SH-SY5Y (cell line): ENCODE measurements around the gene GEMIN4.

ENCODE experiments used
- GATA2 ChIP-seq: IDR thresholded peaks from 2 replicates; pipeline ENCODE4 v1.6.1; 2011; ENCODE audit warnings: mild to moderate bottlenecking, low read depth, low read length
- GATA3 ChIP-seq: IDR thresholded peaks from 2 replicates; pipeline ENCODE4 v1.6.1; 2011; ENCODE audit warnings: low read depth, mild to moderate bottlenecking, low read length, moderate library complexity

DNA sequence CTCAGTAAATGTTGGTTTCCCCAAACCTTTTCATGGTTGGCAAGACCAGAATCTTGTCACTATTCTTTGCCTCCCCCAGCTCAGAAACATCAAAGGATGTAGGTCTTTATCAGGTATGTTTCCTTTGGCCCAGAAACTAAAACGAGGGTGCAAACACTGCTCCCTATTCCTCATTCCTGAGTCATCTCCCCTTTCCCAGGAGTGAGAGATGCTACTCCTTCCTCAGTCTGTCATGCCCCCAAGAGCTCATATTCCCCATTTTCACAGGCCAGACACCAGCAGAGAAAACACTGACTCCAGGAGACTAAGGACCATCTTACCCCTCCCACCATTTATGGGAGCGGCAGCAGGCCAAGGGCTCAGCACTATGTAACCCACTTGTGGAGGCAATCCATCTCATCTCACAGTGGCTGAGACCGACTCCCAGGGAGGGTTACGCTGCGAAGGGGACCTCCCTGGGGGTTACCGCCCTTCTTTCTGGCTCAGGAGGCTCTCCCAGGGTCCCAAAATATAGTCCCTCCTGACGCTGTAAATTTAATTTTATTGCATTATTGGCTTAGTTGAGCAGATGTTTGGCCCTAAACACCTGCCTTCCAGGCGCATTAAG is 1.5 kb downstream of the GEMIN4 start:
- TF ChIP-seq GATA2 (no peak), GATA3 (no peak)
